Measurements from ENCODE around the gene PLD4.
A peak's percentile ranks its signal among the peaks of the same experiment; 100 is the strongest.

The PLD4 gene

GRCh38 chr14:104898195-104898558 is 26.5 kb upstream of the PLD4 start:
- H3K27ac ChIP-seq (replicated peaks) = no peak overlapping the region
- no peak for DNase-seq (ENCODE audit: low read depth in 1 of 2, low spot score in 1 of 2)
- no peak for TF ChIP-seq POLR2AphosphoS5 (IDR thresholded peaks at IDR 0.05; ENCODE audit: low read depth)
- TF ChIP-seq SPI1 (IDR thresholded peaks at IDR 0.05; ENCODE audit: borderline replicate concordance, low read depth) = no peak
- TF ChIP-seq REST (IDR thresholded peaks at IDR 0.05; ENCODE audit: insufficient replicate concordance, low read depth) = no peak
- no peak for TF ChIP-seq GABPA (IDR thresholded peaks at IDR 0.05; ENCODE audit: low read depth)
- TF ChIP-seq CTCF (IDR thresholded peaks at IDR 0.05; ENCODE audit: insufficient read depth, low read length) = no peak
- H3K27me3 ChIP-seq (ENCODE audit: insufficient read depth, poor library complexity, severe bottlenecking) = peaks cover 2% of the 10 kb centered on the region
- no peak overlapping the region for H3K4me3 ChIP-seq (replicated peaks; ENCODE audit: insufficient read depth, low read length)

GRCh38 chr14:104898870-104899510 is 25.7 kb upstream of the PLD4 start:
- Histone ChIP-seq H3K27ac (replicated peaks) (no peak overlapping the region), H3K4me3 (replicated peaks; ENCODE audit: insufficient read depth, low read length) (no peak overlapping the region), H3K27me3 (ENCODE audit: insufficient read depth, poor library complexity, severe bottlenecking) (peaks cover 2% of the 10 kb centered on the region)
- DNase-seq (ENCODE audit: low read depth in 1 of 2, low spot score in 1 of 2) = no peak
- TF ChIP-seq SPI1 (IDR thresholded peaks at IDR 0.05; ENCODE audit: borderline replicate concordance, low read depth) = no peak

- no peak for DNase-seq (ENCODE audit: low read depth in 1 of 2, low spot score in 1 of 2)
- peak; percentile 23; the same call in 1 of the 2 replicates for TF ChIP-seq SPI1 (IDR thresholded peaks at IDR 0.05; ENCODE audit: borderline replicate concordance, low read depth)
- TF ChIP-seq POLR2AphosphoS5 (IDR thresholded peaks at IDR 0.05; ENCODE audit: low read depth) = no peak
- Histone ChIP-seq H3K4me3 (replicated peaks; ENCODE audit: insufficient read depth, low read length) (no peak overlapping the region), H3K27ac (replicated peaks) (no peak overlapping the region), H3K27me3 (ENCODE audit: insufficient read depth, poor library complexity, severe bottlenecking) (peaks cover 2% of the 10 kb centered on the region)
Observed at GRCh38 chr14:104899781-104900180, 24.9 kb upstream of the PLD4 start.

GRCh38 chr14:104900639-104901512 is 23.8 kb upstream of the PLD4 start:
- Histone ChIP-seq H3K27me3 (ENCODE audit: insufficient read depth, poor library complexity, severe bottlenecking) (peaks cover 2% of the 10 kb centered on the region), H3K4me3 (replicated peaks; ENCODE audit: insufficient read depth, low read length) (no peak overlapping the region), H3K27ac (replicated peaks) (no peak overlapping the region; the same call in 1 of the 2 replicates)
- TF ChIP-seq REST (IDR thresholded peaks at IDR 0.05; ENCODE audit: insufficient replicate concordance, low read depth) (no peak), SPI1 (IDR thresholded peaks at IDR 0.05; ENCODE audit: borderline replicate concordance, low read depth) (no peak), CTCF (IDR thresholded peaks at IDR 0.05; ENCODE audit: insufficient read depth, low read length) (no peak), GABPA (IDR thresholded peaks at IDR 0.05; ENCODE audit: low read depth) (no peak), POLR2AphosphoS5 (IDR thresholded peaks at IDR 0.05; ENCODE audit: low read depth) (no peak)
- DNase-seq (ENCODE audit: low read depth in 1 of 2, low spot score in 1 of 2) = no peak
